SHP77 treated with DMSO at 0.1 percent for 48 hours (cell line): ENCODE data around the gene IFT25.

ENCODE experiments used
- DNase-seq: peaks from one replicate; lab custom pipeline; 2025; lab: John Stamatoyannopoulos, UW

Gene IFT25

GRCh38 chr1:53956308-53957168 lies 11.0 kb upstream of the IFT25 start:
- peak; percentile 88 for DNase-seq

- DNase-seq = no peak
Measured at GRCh38 chr1:53954128-53954527, 8.6 kb upstream of the IFT25 start.

- no peak for DNase-seq
Measured at GRCh38 chr1:53951697-53952096, 6.2 kb upstream of the IFT25 start.

- peak; percentile 49 for DNase-seq
Measured at GRCh38 chr1:53949023-53949990, 3.8 kb upstream of the IFT25 start.

- DNase-seq = no peak
Measured at GRCh38 chr1:53948291-53948690, 2.8 kb upstream of the IFT25 start.

- DNase-seq = no peak
Measured at GRCh38 chr1:53947172-53947907, 1.8 kb upstream of the IFT25 start.

GRCh38 chr1:53946252-53947171 lies 1.0 kb upstream of the IFT25 start, which contains the start of gene LRRC42:
Gene LRRC42, plus strand, starts transcription at chr1:53946350. Its CDS starts 5,650 bp downstream, at chr1:53952000.
- DNase-seq = peak; percentile 62

GRCh38 chr1:53945183-53945432 lies 391 bp downstream of the IFT25 start:
- no peak for DNase-seq

GRCh38 chr1:53944469-53945182 lies 873 bp downstream of the IFT25 start:
- no peak for DNase-seq

GRCh38 chr1:53943490-53944043 lies 1.9 kb downstream of the IFT25 start:
- DNase-seq = no peak

GRCh38 chr1:53943090-53943489 lies 2.4 kb downstream of the IFT25 start:
- no peak for DNase-seq

- DNase-seq = no peak
Measured at GRCh38 chr1:53942127-53942957, 3.2 kb downstream of the IFT25 start.

- no peak for DNase-seq
Measured at GRCh38 chr1:53938136-53938830, 7.2 kb downstream of the IFT25 start.

- DNase-seq = no peak
Measured at GRCh38 chr1:53936430-53936829, 9.1 kb downstream of the IFT25 start.

GRCh38 chr1:53934170-53934765 lies 11.2 kb downstream of the IFT25 start:
- DNase-seq = no peak

- no peak for DNase-seq
Measured at GRCh38 chr1:53931523-53931922, 14.0 kb downstream of the IFT25 start.

- no peak for DNase-seq
Measured at GRCh38 chr1:53930932-53931331, 14.6 kb downstream of the IFT25 start.

GRCh38 chr1:53929246-53929960 lies 16.1 kb downstream of the IFT25 start:
- DNase-seq = no peak
